GM12878 (cell line): Measurements from ENCODE around the gene CNPPD1. TPM values are rescaled to one million over a fixed set of nuclear protein-coding genes. Genes with fewer than 3 reads are reported as not detected.

ENCODE experiments used
- ATAC-seq: fragments of 200-7000 bp; cut with Tn5 transposase; 3 replicates; pipeline ENCODE4 v1.9.1; 2020; ENCODE audit warnings: mild to moderate bottlenecking, moderate library complexity
- BruUV-seq: library from RNA; stranded (reverse); fragments of 400-500 nt; replicated peaks from 2 replicates; lab custom pipeline; 2021; lab: Mats Ljungman, UMichigan
- CTCF ChIA-PET: fragments of 300-600 bp; sonication (Branson Sonifier 250); formaldehyde crosslinking; extraction: SDS; loops from one replicate; lab custom pipeline; 2021; ENCODE audit warnings: inconsistent platforms; lab: Yijun Ruan, JAX
- POLR2A ChIA-PET: fragments of 350-600 bp; formaldehyde crosslinking; extraction: SDS; loops from one replicate; lab custom pipeline; 2021; ENCODE audit warnings: inconsistent platforms; lab: Charles Lee
- RAD21 ChIA-PET: fragments of 300-600 bp; sonication (Branson Sonifier 250); formaldehyde crosslinking; loops from one replicate; lab custom pipeline; 2023; ENCODE audit warnings: antibody characterized with exemption; ENCODE audit not compliant: unreplicated experiment; lab: Charles Lee
- SMC1A ChIA-PET: fragments of 300-600 bp; sonication (Branson Sonifier 250); formaldehyde crosslinking; loops from one replicate; lab custom pipeline; 2023; ENCODE audit not compliant: unreplicated experiment, uncharacterized antibody; lab: Charles Lee
- DNase-seq: peaks from one replicate; pipeline ENCODE4 v3.0.0-alpha.2; 2011; ENCODE audit warnings: low read depth, low spot score
- FAIRE-seq: peaks from 3 replicates; lab custom pipeline; 2011; peaks lifted over from hg19 to GRCh38; lab: Jason Lieb, UNC
- H2AFZ ChIP-seq: 2 replicates; pipeline ENCODE4 v1.6.0; 2011; ENCODE audit warnings: low read depth, low read length, control low read depth; ENCODE audit not compliant: control insufficient read depth
- H3K27ac ChIP-seq: 2 replicates; pipeline ENCODE4 v1.5.1; 2011; ENCODE audit warnings: control low read depth; ENCODE audit not compliant: control insufficient read depth, insufficient read depth
- H3K27me3 ChIP-seq, 2 experiments: replicated peaks in 1 of 2; 2 replicates each; pipeline versions ENCODE4 v1.6.0 to v1.6.1; 2011; ENCODE audit warnings: low read length in 1 of 2; ENCODE audit not compliant: control insufficient read depth in 2 of 2, insufficient read depth in 2 of 2
- H3K36me3 ChIP-seq, 2 experiments: 2 replicates each; pipeline ENCODE4 v1.5.1; 2011; ENCODE audit warnings: low read length in 1 of 2; ENCODE audit not compliant: control insufficient read depth in 2 of 2, insufficient read depth in 2 of 2
- H3K4me1 ChIP-seq: 2 replicates; pipeline ENCODE4 v1.6.1; 2011; ENCODE audit warnings: mild to moderate bottlenecking, low read length, moderate library complexity, mixed read lengths; ENCODE audit not compliant: control insufficient read depth, insufficient read depth
- H3K4me2 ChIP-seq: 2 replicates; pipeline ENCODE4 v1.6.0; 2011; ENCODE audit warnings: control low read depth; ENCODE audit not compliant: control insufficient read depth, insufficient read depth
- H3K4me3 ChIP-seq: fragments of 200-600 bp; sonication (generic); 2 replicates; pipeline ENCODE4 v1.5.1; 2016
- H3K79me2 ChIP-seq: 2 replicates; pipeline ENCODE4 v1.6.0; 2011; ENCODE audit warnings: low read length; ENCODE audit not compliant: control insufficient read depth, insufficient read depth
- H3K9ac ChIP-seq: 2 replicates; pipeline ENCODE4 v1.8.0; 2011; ENCODE audit warnings: low read length, control low read depth, mixed read lengths; ENCODE audit not compliant: control insufficient read depth, insufficient read depth
- H3K9me3 ChIP-seq: replicated peaks from 3 replicates; pipeline ENCODE4 v1.5.1; 2011; ENCODE audit warnings: mild to moderate bottlenecking, low read length; ENCODE audit not compliant: control insufficient read depth, insufficient read depth
- H4K20me1 ChIP-seq: 2 replicates; pipeline ENCODE4 v1.6.0; 2011; ENCODE audit not compliant: control insufficient read depth, insufficient read depth
- ATF3 ChIP-seq: IDR thresholded peaks from 2 replicates; pipeline ENCODE4 v1.6.1; 2011; ENCODE audit warnings: low read depth, mild to moderate bottlenecking, low read length, moderate library complexity, borderline replicate concordance; ENCODE audit errors: extremely low read depth
- BHLHE40 ChIP-seq, 2 experiments: fragments of 450-650 bp in 1 of 2; IDR thresholded peaks; 2 replicates each; pipeline ENCODE4 v1.6.1; 2011 to 2017; ENCODE audit warnings: low read depth in 2 of 2, borderline replicate concordance in 1 of 2, improper control_type of control experiment in 1 of 2, low read length in 1 of 2, mild to moderate bottlenecking in 1 of 2
- DPF2 ChIP-seq: fragments of 450-650 bp; IDR thresholded peaks from 2 replicates; pipeline ENCODE4 v1.6.1; 2017; ENCODE audit warnings: mild to moderate bottlenecking
- IRF3 ChIP-seq: fragments of 450-650 bp; IDR thresholded peaks from 2 replicates; pipeline ENCODE4 v1.6.1; 2014; ENCODE audit warnings: mild to moderate bottlenecking
- KAT2A ChIP-seq: conservative IDR thresholded peaks from 2 replicates; pipeline ENCODE4 v1.6.1; 2011; ENCODE audit warnings: low read depth, low read length; ENCODE audit not compliant: control insufficient read depth
- MEF2B ChIP-seq: fragments of 450-650 bp; IDR thresholded peaks from 2 replicates; pipeline ENCODE4 v1.6.1; 2018; ENCODE audit warnings: mild to moderate bottlenecking, moderate library complexity; ENCODE audit not compliant: partially characterized antibody, poor library complexity, severe bottlenecking
- MTA2 ChIP-seq: fragments of 450-650 bp; IDR thresholded peaks from 2 replicates; pipeline ENCODE4 v1.6.1; 2016; ENCODE audit warnings: low read depth, mild to moderate bottlenecking, moderate library complexity
- POLR2AphosphoS5 ChIP-seq: IDR thresholded peaks from 2 replicates; pipeline ENCODE4 v1.6.1; 2011; ENCODE audit warnings: mild to moderate bottlenecking, low read length, inconsistent platforms
- RELA ChIP-seq: fragments of 450-650 bp; IDR thresholded peaks from 2 replicates; pipeline ENCODE4 v1.8.0; 2014; ENCODE audit warnings: borderline replicate concordance; ENCODE audit not compliant: partially characterized antibody
- STAT1 ChIP-seq: fragments of 450-650 bp; conservative IDR thresholded peaks from 2 replicates; pipeline ENCODE4 v1.6.1; 2014; ENCODE audit warnings: antibody characterized with exemption, mild to moderate bottlenecking
- ZNF384 ChIP-seq: IDR thresholded peaks from 2 replicates; pipeline ENCODE4 v1.6.1; 2012; ENCODE audit warnings: low read depth, mild to moderate bottlenecking, low read length, improper control_type of control experiment, borderline replicate concordance
- ZNF622 ChIP-seq: fragments of 450-650 bp; IDR thresholded peaks from 2 replicates; pipeline ENCODE4 v1.6.1; 2017; ENCODE audit warnings: mild to moderate bottlenecking, inconsistent platforms
- ZSCAN29 ChIP-seq: fragments of 450-650 bp; IDR thresholded peaks from 2 replicates; pipeline ENCODE4 v1.6.1; 2017; ENCODE audit warnings: mild to moderate bottlenecking, moderate library complexity
- WGBS: methylation state at CpG from one replicate; pipeline ENCODE4 v1.1.6; 2016; ENCODE audit warnings: low lambda C conversion rate; ENCODE audit not compliant: insufficient replicate concordance, insufficient coverage; ENCODE audit errors: missing lambda C conversion rate; 5-methylcytosine and 5-hydroxymethylcytosine counted together
- in situ Hi-C: fragments of 300-500 bp; cut with MboI; formaldehyde crosslinking; loops from 9 replicates; pipeline ENCODE4 v1.14.3; 2018; ENCODE audit warnings: mixed read lengths
- intact Hi-C: fragments of 100-400 bp; cut with micrococcal nuclease; formaldehyde crosslinking; loops from one replicate; pipeline ENCODE4 v1.14.2; 2022; ENCODE audit not compliant: unreplicated experiment
- polyA plus RNA-seq, 11 experiments: library from polyadenylated mRNA; depleted of rRNA in 4 of 11; unstranded in 6 of 11; stranded (reverse) in 5 of 11; fragments of >200 nt; fragmentation: Nextera tagmentation in 4 of 11; fragmentation: Illumina TruSeq in 1 of 11; extraction: Ambion mirVana in 4 of 11; extraction: Trizol in 1 of 11; gene quantifications; 1 replicate in 1 of 11; 2 replicates in 10 of 11; pipeline versions ENCODE4 v1.2.1 to v1.2.3, GENCODE V29; 2011 to 2016; ENCODE audit warnings: inconsistent platforms in 2 of 11, missing spikeins in 2 of 11, low read depth in 1 of 11
- total RNA-seq, 4 experiments: library from RNA; depleted of rRNA in 3 of 4; stranded (reverse); fragments of >200 nt in 3 of 4; fragmentation: Illumina TruSeq in 1 of 4; extraction: Trizol in 1 of 4; gene quantifications; 2 replicates each; pipeline versions ENCODE4 v1.2.1 to v1.2.3, GENCODE V29; 2013 to 2021

The CNPPD1 gene
- total and polyA plus RNA-seq, 10 of the 15 experiments (the other 5 are each of a cell fraction or from before 2014, with no cell fraction given) = 12.2 to 86.6 (median 43.4) TPM

- Histone ChIP-seq H3K4me3 (no peak overlapping the region), H3K27ac (no peak overlapping the region), H2AFZ (no peak overlapping the region), H3K27me3 (no peaks in the 10 kb centered on the region), H3K79me2 (no peaks in the 10 kb centered on the region), H4K20me1 (no peaks in the 10 kb centered on the region), H3K4me2 (no peak overlapping the region), H3K9me3 (no peaks in the 10 kb centered on the region), H3K4me1 (no peaks in the 10 kb centered on the region), H3K36me3 (peaks cover under 1 to 4% of the 10 kb centered on the region in 2 experiments), H3K9ac (no peak overlapping the region)
- CTCF ChIA-PET = interaction anchor here (0.9 to 5.4 kb wide), 3 partner anchors 10 to 361 kb away, joined by 3 to 48 read pairs (median 3); no protein-coding TSS in a partner anchor
- no peak for TF ChIP-seq ATF3
- no peak for TF ChIP-seq ZNF384
- TF ChIP-seq MEF2B = no peak
- no peak for TF ChIP-seq IRF3
- in situ Hi-C loops = no loop called here
- POLR2A ChIA-PET = no interaction called here
- intact Hi-C loops = no loop called here
- no TSS peak for BruUV-seq
- RAD21 ChIA-PET = no interaction called here
- ATAC-seq (no peak), FAIRE-seq (no peak), DNase-seq (no peak)
- SMC1A ChIA-PET = no interaction called here
Measured at GRCh38 chr2:219168932-219169331, 7.8 kb downstream of the CNPPD1 start.

DNA sequence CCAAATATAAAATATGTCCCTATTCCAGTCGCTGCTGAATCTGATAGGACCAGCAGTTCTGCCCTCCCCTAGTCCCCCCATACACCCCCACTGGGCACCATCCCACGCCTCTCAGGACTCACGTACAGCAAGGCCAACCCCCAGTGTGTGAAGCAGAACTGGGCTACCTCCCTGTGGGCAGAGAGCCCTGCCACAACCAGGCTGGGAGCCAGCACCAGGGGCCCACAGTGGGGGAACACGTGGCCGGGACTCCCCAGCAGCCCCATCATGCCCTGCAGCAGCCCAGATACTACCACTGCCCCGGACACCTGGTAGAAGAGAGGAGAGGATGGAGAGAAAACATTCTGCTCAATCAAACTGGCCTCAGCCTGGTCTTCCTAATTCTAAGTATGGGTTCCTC is 8.2 kb downstream of the CNPPD1 start:
- Histone ChIP-seq H4K20me1 (no peaks in the 10 kb centered on the region), H3K9ac (no peak overlapping the region), H3K27me3 (no peaks in the 10 kb centered on the region), H3K4me1 (no peaks in the 10 kb centered on the region), H2AFZ (no peak overlapping the region), H3K27ac (no peak overlapping the region), H3K36me3 (peaks cover 0 to 4% of the 10 kb centered on the region in 2 experiments), H3K4me2 (no peak overlapping the region), H3K79me2 (no peaks in the 10 kb centered on the region), H3K4me3 (no peak overlapping the region), H3K9me3 (no peaks in the 10 kb centered on the region)
- SMC1A ChIA-PET = no interaction called here
- intact Hi-C loops = no loop called here
- CTCF ChIA-PET = interaction anchor here (0.9 to 5.4 kb wide), 3 partner anchors 9 to 361 kb away, joined by 3 to 48 read pairs (median 3); no protein-coding TSS in a partner anchor
- POLR2A ChIA-PET = no interaction called here
- RAD21 ChIA-PET = no interaction called here
- TF ChIP-seq DPF2 (no peak), MTA2 (no peak), ZNF622 (no peak), BHLHE40 (IDR thresholded peaks at IDR 0.05; ENCODE audit: borderline replicate concordance in 1 of 2, low read depth in 2 of 2, low read length in 1 of 2) (peak in 1 of 2 experiments; percentile 19; a peak in 1 of 4 replicates), KAT2A (no peak), ZSCAN29 (no peak), RELA (no peak), POLR2AphosphoS5 (no peak), STAT1 (no peak)
- in situ Hi-C loops = no loop called here
- DNase-seq (no peak), ATAC-seq (peak; percentile 69), FAIRE-seq (no peak)
- WGBS = 16% methylated on average over 6 of the region's 6 CpGs
- BruUV-seq = no TSS peak
